D341Med (cell line): Measurements from ENCODE around the gene SMOC2.
"Not testable (repeated sequence)": the region's sequence is repeated elsewhere in the genome, so short reads cannot be mapped to it uniquely, and the experiment has no call there.

Experiments used
- DNase-seq: peaks from one replicate; pipeline ENCODE4 v3.0.0; 2012; ENCODE audit warnings: low spot score

The SMOC2 gene

DNA sequence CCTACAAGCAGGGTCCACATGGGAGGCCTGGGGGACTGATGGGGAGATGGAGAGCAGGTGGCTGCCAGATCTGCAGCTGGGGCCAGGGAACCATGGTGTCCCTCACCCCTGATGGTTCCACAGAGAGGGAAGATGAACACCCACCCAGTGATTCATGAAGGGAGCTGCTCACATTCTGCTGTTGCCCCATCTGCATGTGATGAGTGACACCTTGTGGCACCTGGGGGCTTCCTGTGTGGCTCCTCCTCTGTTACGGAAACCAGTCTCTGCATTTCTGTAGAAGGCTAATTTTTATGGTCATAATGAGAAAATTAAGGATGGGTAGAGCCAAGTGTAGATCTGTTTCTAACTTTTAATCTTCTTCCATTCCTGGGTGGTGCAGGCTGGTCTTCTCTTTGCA, 217.1 kb downstream of the SMOC2 start:
- DNase-seq: no peak

DNA sequence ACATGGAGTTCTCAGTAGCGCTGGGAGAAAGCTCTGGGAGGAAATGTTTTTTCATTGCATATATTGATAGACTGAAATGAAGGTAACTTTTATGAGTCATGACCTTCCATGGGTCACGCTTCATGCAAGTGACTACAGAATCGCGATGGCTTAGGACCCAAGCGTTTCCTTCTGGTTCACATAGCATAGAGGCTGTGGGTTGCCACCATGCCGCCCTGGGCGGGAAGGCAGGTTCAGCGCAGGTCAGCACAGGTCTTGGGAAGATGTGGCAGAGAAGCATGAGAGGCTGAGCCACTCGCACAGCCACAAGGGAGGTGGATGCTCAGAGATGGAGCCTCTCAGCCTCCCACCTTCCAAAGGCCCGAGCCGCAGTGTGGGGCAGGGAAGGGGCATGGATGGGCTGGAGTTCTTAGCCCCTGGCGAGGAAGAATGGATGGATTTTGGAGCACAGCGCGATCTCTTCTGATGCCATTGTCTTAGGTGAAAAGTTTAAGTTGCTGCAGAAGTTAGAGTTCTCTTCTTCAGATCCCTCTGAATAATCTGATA, 219.5 kb downstream of the SMOC2 start:
- DNase-seq: no peak

DNA sequence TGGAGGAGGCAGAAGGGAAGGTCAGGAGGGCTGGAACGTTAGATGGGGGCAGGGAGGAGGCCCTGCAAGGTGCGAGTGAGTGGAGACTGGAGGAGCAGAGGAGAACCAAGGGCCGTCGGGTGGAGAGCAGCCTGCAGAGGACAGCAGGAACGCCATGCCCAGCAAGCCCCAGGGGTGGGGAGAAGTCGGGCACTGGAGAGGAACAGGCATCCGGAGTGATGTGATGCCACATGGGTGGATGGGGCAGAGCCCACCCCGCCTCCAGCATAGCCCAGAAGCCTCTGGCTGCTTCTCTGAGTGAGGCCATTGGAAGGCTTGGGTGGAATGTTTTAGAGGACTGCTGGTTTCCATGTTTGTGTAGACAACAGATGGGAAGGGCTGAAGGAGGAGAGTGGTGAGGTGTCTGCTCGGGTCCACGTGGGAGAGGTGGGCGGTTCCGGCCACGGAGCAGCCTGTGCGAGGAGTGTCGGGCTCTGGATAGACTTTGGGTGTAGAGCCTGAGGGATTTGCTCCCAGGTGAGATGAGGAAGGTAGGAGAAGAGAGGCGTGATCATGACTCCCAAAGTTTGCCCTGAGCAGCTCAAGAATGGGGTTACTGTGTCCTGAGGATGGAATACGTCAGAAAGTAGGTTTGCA, 221.4 kb downstream of the SMOC2 start:
- DNase-seq: no peak

DNA sequence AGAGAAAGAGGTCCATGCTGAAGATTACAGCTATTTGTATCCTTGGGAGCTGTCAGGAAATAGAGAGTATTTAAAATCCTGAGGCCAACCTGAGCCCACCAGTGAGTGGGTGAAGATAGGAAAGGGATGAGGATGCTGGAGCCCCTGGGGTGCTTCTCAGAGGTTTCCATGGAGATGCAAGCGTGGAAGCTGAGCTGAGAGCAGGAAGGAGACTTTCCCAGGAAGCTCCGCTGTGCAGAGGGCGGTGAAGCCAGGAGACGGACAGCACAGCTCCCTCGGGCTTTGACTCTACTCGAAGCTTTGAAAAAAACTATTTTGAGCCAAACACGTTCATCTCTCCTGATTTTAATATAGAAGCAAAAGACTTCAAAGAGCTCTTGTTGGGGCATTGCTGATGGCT, 222.1 kb downstream of the SMOC2 start:
- no peak for DNase-seq

DNA sequence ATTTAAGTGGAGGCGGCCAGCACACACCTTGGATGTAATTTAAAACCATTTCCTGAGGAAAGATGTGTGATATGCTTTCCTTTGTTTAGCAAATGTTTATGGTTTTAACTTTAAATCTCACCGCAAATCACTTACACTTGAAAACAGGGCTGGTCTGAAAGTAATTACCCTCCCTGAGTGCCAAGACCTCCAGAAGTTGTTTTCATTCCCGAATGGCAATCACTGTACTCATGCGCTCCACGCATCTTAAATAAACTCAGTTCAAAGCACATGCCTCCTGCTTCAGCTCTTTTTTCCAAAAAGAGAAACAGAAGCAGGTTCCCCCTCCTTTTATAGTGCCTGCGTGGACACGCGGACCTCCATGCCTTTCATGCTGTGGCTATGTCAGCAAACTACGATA, 224.0 kb downstream of the SMOC2 start:
- no peak for DNase-seq

DNA sequence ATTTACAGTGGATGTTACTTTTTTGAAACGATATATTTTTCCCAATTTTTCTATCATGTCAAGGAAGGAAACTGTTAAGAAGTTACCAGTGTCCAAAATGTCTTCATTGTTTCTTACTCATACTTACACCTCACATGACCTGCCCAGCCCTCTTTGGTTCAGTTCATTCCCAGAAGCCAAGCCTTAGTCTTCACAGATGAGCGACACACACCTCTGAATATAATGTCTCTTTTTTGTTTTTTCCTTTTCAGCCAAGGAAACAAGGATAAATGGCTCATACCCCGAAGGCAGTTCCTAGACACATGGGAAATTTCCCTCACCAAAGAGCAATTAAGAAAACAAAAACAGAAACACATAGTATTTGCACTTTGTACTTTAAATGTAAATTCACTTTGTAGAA, 225.2 kb downstream of the SMOC2 start:
- no peak for DNase-seq

DNA sequence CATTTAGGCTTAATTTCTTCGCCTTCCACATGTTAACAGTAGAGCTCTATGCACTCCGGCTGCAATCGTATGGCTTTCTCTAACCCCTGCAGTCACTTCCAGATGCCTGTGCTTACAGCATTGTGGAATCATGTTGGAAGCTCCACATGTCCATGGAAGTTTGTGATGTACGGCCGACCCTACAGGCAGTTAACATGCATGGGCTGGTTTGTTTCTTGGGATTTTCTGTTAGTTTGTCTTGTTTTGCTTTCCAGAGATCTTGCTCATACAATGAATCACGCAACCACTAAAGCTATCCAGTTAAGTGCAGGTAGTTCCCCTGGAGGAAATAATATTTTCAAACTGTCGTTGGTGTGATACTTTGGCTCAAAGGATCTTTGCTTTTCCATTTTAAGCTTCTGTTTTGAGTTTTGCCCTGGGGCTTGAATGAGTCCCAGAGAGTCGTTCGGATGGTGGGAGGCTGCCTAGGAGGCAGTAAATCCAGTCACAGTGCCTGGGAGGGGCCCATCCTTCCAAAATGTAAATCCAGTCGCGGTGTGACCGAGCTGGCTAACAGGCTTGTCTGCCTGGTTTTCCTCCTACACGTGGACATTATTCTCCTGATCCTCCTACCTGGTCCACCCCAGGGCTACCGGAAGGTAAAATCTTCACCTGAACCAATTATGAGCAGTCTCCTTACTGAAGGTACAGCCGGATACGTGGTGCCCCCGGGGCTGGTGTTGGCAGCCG, 225.9 kb downstream of the SMOC2 start:
- no peak for DNase-seq

DNA sequence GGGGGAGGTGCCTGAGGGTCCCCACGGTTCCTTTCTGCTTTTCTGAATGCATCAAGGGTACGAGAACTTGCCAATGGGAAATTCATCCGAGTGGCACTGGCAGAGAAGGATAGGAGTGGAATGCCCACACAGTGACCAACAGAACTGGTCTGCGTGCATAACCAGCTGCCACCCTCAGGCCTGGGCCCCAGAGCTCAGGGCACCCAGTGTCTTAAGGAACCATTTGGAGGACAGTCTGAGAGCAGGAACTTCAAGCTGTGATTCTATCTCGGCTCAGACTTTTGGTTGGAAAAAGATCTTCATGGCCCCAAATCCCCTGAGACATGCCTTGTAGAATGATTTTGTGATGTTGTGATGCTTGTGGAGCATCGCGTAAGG, 226.4 kb downstream of the SMOC2 start:
- DNase-seq: no peak

DNA sequence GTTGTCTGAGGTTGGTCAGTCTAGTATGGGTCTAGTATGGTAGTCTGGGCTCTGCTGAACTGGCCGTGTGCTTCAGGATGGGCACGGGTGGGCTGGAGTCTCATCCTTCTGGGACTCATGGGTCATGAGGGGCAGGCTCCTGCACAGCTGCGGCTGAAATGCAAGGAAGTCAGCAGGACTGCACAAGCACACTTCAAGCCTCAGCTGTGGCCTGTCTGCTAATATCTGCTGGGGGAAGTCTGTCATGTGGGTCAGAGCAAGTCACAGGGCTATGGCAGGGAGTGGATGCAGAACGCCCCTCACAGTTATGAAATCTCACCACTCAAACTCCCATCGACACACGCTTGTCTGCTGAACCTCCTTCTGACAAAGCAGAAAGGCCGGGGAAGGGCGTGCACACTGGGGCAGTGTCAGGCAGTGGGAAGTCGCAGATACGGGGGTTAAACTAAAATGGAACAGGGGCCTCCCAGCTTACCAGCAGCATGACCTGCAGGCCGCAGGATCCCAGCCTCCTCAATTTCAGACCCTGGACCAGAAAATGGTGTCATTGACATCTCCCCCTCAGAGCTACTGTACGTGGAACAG, 229.5 kb downstream of the SMOC2 start:
- DNase-seq: no peak

DNA sequence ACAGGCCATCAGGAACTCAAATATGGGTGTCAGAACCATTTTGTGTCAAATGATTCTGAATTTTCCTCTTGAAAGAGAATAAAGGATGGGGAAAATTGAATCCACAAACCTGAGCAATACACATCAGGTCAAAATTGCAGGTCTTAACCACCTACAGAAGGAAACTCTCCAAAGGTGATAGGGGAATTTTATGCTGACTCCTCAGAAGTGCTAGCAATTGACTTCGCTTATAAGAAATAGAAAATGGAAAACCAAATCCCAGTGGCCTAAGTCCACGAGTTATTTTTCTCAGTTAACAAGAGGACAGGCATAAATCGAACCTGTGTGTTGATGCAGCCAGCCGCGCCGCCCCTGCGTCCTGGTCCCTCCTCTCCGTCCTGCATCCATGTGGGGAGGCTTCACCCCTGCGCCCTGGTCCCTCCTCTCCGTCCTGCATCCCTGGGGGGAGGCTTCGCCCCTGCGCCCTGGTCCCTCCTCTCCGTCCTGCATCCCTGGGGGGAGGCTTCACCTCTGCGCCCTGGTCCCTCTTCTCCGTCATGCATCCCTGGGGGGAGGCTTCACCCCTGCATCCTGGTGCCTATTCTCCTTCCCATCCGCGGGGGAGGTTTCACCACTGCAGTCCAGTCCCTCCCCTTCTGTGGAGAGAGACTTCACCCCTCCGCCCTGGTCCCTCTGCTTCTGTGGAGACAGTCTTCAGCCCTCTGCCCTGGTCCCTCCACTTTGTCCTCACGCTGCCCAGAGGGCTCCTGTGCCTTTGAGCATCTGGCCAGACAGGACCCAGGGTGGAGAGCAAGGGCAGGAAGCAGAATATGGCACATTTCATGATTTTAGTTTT, 230.3 kb downstream of the SMOC2 start:
- DNase-seq: no peak

DNA sequence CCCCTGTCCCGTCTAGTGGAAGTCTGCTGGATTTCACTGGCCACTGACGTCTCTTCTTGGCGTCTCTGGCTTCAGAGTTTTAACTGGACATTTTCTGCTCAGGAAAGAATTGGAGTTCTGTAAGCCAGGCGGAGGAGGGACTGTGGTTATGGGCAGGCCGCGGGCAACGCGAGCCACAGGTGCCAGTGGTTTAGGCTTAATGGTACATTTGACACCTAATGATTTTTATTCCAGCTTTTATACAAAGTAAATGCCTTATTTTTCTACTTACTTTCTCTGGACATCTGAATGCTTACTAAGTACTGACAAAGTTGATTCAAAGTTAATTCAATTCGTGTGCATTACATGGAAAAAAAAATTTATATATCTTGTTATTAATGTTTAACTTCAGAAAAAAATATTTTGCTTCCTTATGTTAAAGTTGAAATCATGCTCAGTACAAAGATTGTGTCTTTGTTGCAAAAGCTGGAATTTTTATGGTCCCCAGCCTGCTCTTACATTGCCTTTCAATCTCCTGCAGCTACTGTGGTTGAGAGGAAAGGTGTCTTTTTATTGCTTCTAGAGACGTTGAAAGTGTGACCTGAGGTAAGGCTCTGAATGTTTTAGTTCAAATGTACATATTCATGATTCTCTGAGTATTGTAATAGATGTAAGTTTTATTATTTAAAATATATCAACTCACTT, 231.0 kb downstream of the SMOC2 start:
- DNase-seq: no peak

DNA sequence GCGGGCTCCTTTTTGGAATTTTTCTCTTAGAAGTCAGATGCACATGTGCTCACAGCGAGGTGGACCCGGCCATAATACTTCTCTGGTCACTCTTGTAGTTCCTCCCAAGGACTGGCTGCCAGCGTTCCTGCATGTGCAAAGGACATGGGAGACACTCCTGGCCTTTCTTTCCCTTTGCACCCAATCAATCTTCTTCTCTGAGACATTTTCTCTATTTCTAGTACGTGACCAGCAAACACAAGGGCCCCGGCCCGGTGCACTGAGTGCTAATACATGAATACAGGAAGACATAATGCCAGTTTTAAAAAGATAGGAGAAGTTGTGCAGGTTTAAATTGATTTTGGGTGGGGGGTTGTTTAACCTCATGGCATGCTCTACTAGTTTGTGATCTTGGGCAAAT, 233.6 kb downstream of the SMOC2 start:
- no peak for DNase-seq

DNA sequence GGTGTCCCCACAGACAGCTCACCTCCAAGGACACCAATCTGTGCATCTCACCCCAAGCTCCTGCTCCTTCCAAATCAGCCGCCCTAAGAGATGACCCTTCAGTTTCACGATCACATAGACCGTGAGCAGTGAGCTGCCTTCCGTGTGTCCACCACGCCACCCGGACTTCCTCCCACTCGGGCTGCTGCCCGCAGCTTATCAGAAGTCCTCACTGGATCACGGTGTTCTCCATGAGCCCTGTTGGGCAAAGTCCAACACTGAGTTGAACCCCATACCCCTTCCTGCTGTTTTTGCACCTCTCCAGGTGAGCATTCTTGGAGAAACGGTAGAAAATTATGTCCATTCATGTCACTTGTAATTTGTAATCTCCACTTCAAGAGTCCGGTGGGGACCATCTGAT, 234.4 kb downstream of the SMOC2 start:
- DNase-seq: no peak

DNA sequence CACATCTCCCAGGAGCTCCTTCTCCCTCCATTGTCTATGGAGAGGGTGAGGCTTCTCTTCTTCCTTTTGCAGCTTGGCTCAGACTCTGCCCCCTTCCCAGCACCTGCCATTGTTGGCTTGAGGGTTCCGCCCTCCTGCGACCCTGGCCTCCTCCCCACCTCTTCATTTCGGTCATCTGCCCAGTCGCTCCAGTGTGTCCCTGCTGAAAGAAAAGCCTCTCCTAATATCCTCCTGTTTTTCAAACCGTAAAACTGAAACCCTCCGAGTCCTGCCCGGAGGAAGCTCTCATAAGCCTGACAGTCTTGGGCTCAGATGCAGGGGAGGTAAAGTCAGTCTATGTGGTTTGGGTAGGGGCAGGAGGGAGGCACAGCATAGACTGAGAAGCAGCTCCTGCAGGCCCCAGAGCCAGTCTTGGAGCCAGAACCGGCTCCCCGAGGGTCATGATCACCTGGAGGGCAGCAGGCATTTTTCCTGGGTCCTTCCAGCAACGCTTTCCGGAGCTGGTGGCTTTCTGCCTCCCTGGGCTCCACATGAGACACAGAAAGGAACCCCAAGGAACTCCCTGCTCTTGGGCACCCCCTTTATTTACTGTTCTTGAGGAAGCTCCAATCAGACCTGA, 235.1 kb downstream of the SMOC2 start:
- DNase-seq: no peak

DNA sequence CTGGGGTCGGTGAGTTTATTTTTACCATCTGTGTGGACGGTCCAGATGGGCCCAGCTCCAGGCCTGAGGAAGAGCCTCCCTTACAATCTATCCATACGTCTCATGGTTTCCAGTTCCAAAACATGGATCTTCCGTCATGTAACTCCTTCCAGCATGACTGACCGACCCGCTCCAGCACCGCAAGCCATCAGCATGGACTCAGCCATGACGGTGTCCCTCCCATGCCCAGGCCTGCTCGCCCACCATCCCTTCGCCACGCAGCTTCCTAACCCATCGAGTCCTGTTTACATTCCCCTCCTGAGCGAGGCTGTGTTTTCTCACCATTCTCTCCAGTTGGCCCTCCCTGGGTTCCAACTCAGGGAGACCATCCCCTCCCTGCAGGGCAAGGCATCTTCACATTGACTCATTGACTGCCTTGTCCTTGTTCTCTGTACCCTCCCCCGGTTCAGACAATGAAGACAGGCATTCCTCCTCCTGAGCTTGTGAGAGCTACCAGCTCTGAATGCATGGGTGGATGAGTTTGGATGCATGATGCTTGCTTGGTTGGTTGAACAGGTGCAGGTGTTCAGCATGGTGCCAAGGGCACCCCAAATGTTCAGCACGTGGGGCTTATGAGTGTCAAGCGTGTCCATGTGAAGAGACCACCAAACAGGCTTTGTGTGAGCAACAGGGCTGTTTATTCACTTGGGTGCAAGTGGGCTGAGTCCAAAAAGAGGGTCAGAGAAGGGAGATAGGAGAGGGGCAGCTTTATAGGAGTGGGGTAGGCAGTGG, 235.8 kb downstream of the SMOC2 start:
- no peak for DNase-seq

DNA sequence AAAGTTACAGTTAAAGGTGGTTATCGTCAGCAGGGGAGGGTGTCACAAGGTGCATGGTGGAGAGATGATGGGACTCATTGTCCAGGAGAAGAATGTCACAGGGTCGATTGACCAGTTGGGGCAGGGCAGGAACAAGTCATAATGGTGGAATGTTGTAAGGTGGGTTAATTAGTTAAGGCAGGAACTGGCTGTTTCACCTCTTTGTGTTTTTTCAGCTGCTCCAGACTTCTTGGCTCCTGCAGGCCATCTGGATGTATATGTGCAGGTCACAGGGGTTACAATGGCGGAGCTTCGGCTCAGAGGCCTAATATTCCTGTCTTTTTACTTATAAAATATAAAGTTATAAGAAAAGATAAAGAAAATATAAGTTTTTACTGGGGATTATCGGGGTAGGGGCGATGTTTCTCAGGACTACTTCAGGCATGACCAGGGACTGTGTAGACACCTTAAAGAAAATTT, 236.4 kb downstream of the SMOC2 start:
- not testable (repeated sequence) for DNase-seq

DNA sequence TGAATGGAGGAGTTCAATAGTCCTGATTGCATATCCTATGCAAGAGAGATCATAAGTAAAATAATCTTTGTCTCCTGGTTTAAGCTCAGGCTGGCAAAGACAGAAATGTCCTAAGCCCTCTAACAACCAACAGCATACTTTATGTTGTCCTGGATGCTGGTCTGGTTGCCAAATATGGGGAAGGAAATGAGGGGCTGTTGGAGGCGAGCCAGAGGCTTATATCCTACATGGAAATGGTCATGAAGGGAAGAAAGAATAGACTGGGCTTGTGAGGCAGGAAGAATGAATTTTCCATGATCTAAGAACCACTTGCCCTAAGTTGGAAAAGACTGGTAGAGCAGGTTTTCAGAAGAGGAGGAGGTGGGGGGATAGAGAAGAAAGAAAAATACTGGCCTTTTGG, 237.1 kb downstream of the SMOC2 start:
- no peak for DNase-seq

DNA sequence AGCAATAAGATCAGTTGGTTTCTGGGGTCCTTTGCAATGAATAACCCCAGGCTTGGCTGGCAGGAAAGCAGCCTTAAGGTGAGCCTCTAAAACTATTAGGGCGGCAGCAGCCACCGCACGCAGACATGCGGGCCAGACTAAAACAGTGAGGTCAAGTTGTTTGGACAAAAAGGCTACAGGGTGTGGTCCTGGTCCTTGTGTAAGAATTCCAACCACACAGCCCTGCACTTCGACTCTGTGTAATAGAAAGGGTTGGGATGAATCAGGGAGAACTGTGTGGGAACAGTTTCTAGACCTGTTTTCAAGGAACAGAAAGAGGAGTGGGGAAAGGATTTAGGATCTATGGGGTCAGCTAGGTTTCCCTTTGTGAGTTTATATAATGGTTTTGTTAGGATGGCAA, 237.6 kb downstream of the SMOC2 start:
- no peak for DNase-seq

DNA sequence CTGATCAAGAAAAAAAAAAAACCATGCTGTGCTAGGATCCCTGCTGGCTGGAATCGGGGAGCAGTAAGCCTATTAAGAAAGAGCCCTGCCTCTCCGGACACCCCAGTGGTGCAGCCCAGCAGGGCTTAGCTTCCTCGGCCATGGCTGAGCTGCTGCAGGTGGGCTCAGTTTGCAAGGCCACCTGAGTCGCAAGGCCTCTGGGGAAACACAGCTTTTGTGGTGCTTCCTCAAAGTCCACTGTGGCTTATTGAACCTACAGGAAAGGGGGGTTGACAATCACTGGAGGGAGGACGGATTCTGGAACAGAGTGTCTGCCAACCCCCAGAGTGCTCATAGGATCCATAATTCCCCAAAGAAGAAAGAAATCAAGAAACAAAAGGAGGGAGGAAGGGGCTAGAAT, 240.8 kb downstream of the SMOC2 start:
- DNase-seq: no peak

DNA sequence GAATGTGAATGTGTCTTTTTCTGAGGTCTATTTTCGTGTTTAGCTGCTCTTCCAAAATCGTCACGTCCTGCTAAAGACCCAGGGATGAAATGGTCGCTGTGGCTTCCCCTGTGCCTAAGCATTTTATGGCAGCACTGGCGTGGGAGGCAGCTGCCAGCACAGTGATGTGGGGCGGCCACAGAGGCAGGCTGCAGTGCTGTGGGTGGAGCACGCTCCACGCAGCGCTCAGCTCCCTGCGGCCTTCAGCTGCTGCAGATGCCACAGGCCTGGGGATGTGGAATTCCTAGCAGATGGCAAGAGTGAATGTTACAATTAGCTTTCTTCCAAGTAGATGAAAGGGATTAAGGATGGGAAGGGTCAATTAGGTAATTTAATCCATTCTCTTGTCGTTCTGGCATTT, 242.6 kb downstream of the SMOC2 start:
- DNase-seq: no peak

DNA sequence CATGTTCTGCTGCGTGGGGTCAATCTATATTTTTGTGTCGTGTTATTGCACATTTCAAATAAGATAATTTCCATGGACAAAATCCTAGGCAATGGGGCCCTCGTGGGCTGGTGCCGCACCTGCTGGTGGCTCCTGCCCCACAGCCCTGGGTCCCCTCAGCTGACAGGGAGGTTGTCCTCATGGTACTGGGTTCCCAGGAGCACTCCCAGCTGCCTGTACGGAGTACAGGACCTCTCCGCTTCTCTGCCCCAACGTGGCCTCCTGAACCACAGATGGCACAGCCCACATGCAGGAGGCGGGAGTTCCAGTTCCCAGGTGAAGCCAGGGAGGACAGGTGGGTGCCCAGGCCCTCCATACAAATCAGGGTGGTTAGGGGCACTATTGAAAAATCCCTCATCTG, 243.5 kb downstream of the SMOC2 start:
- DNase-seq: no peak
